Naive thymus-derived CD4-positive, alpha-beta T cell (primary cell): ENCODE results near the gene MACIR. TPM values are rescaled to one million over a fixed set of nuclear protein-coding genes. Genes with fewer than 3 reads are reported as not detected.
A peak's percentile ranks its signal among the peaks of the same experiment; 100 is the strongest.

Experiments
- ATAC-seq: fragments of 150-1000 bp; cut with Tn5 transposase; 2 replicates; pipeline ENCODE4 v1.10.0; 2021; ENCODE audit warnings: mild to moderate bottlenecking, moderate library complexity
- CTCF ChIA-PET: fragments of 350-600 bp; sonication (Branson Sonifier 250); formaldehyde crosslinking; loops from one replicate; lab custom pipeline; 2021; ENCODE audit warnings: antibody characterized with exemption; lab: Charles Lee
- POLR2A ChIA-PET: fragments of 350-600 bp; sonication (Branson Sonifier 250); formaldehyde crosslinking; loops from one replicate; lab custom pipeline; 2021; ENCODE audit warnings: antibody characterized with exemption, inconsistent platforms; lab: Charles Lee
- DNase-seq, 9 donors: peaks; one replicate each; pipeline versions ENCODE4 v3.0.0 to v3.0.0-alpha.2; 2020 to 2022; ENCODE audit warnings: mixed read lengths in 1 of 9
- H3K27ac ChIP-seq: one replicate; pipeline ENCODE4 v1.7.0; 2013; ENCODE audit warnings: mild to moderate bottlenecking, low read depth, low read length, moderate library complexity
- H3K27me3 ChIP-seq, 2 donors: one replicate each; pipeline ENCODE4 v1.7.0; 2013; ENCODE audit warnings: low read length in 2 of 2, mild to moderate bottlenecking in 2 of 2, moderate library complexity in 2 of 2; ENCODE audit not compliant: control insufficient read depth in 2 of 2, insufficient read depth in 2 of 2
- H3K36me3 ChIP-seq, 3 experiments: 1 replicate in 2 of 3; 2 replicates in 1 of 3; pipeline ENCODE4 v1.7.0; 2013; ENCODE audit warnings: low read length in 3 of 3, mild to moderate bottlenecking in 3 of 3, moderate library complexity in 1 of 3; ENCODE audit not compliant: insufficient read depth in 3 of 3, control insufficient read depth in 2 of 3
- H3K4me1 ChIP-seq, 2 donors: one replicate each; pipeline ENCODE4 v1.7.0; 2013; ENCODE audit warnings: low read length in 2 of 2, mild to moderate bottlenecking in 2 of 2, moderate library complexity in 1 of 2; ENCODE audit not compliant: control insufficient read depth in 2 of 2, insufficient read depth in 2 of 2
- H3K4me3 ChIP-seq: 2 replicates; pipeline ENCODE4 v1.7.0; 2013; ENCODE audit warnings: mild to moderate bottlenecking, low read length
- H3K9me3 ChIP-seq, 3 experiments: 1 replicate in 2 of 3; 2 replicates in 1 of 3; pipeline ENCODE4 v1.7.0; 2013; ENCODE audit warnings: low read length in 3 of 3; ENCODE audit not compliant: control insufficient read depth in 2 of 3
- H3K27ac Mint-ChIP-seq, 9 donors: one replicate each; pipeline ENCODE4 v1.8.0; 2020 to 2022; ENCODE audit warnings: mixed read lengths in 9 of 9, mild to moderate bottlenecking in 8 of 9, moderate library complexity in 5 of 9, inconsistent platforms in 2 of 9
- H3K27me3 Mint-ChIP-seq, 5 donors: one replicate each; pipeline ENCODE4 v1.8.0; 2021 to 2022; ENCODE audit warnings: mixed read lengths in 5 of 5, mild to moderate bottlenecking in 1 of 5
- H3K36me3 Mint-ChIP-seq, 5 donors: one replicate each; pipeline ENCODE4 v1.8.0; 2020 to 2022; ENCODE audit warnings: mixed read lengths in 5 of 5, mild to moderate bottlenecking in 3 of 5, inconsistent platforms in 1 of 5
- H3K4me1 Mint-ChIP-seq, 7 donors: one replicate each; pipeline ENCODE4 v1.8.0; 2020 to 2022; ENCODE audit warnings: mixed read lengths in 7 of 7, mild to moderate bottlenecking in 3 of 7, inconsistent platforms in 1 of 7
- H3K4me3 Mint-ChIP-seq, 10 donors: one replicate each; pipeline ENCODE4 v1.8.0; 2020 to 2022; ENCODE audit warnings: mild to moderate bottlenecking in 10 of 10, mixed read lengths in 10 of 10, moderate library complexity in 6 of 10, inconsistent platforms in 2 of 10
- H3K9me3 Mint-ChIP-seq, 11 donors: one replicate each; pipeline ENCODE4 v1.8.0; 2020 to 2022; ENCODE audit warnings: mixed read lengths in 11 of 11, mild to moderate bottlenecking in 4 of 11, inconsistent platforms in 1 of 11, moderate library complexity in 1 of 11
- intact Hi-C, 2 donors: fragments of 100-400 bp; cut with micrococcal nuclease; formaldehyde crosslinking; loops; one replicate each; pipeline ENCODE4 v1.15.1; 2023
- polyA plus RNA-seq, 2 donors: library from polyadenylated mRNA; unstranded; fragments of 300-500 nt; fragmentation: Illumina TruSeq; gene quantifications; one replicate each; pipeline ENCODE4 v1.2.3, GENCODE V29; 2021
- total RNA-seq, 6 experiments: library from RNA in 5 of 6; stranded (reverse) in 5 of 6; gene quantifications; 1 replicate in 5 of 6; 2 replicates in 1 of 6; pipeline ENCODE4 v1.2.3 and lab custom pipeline; 2021 to 2026

The MACIR gene
- total and polyA plus RNA-seq, 7 experiments from 2014 or later, result 1.4 to 6.1 (median 2.3) TPM

DNA sequence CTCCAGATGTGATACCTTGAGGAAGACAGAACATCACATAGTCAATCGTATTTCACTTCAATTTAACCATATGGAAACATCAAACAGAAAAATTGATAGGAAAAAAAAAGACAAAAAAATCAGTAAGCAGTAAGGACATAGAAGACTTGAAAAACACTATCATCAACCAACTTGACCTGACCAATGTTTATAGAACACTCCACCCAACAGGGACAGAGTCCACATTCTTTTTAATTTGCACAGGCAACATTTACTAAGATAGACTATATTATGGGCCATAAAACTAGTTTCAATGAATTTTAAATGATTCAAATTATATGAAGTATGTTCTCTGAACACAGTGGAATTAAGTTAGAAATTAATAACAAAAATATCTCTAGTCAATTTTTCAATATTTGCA is 20.8 kb upstream of the MACIR start:
- intact Hi-C loops, result no loop called here
- peaks cover 0 to 4% (median 0%) of the 10 kb centered on the region in 5 donors for H3K36me3 Mint-ChIP-seq
- H3K4me1 Mint-ChIP-seq, result no peaks in the 10 kb centered on the region

DNA sequence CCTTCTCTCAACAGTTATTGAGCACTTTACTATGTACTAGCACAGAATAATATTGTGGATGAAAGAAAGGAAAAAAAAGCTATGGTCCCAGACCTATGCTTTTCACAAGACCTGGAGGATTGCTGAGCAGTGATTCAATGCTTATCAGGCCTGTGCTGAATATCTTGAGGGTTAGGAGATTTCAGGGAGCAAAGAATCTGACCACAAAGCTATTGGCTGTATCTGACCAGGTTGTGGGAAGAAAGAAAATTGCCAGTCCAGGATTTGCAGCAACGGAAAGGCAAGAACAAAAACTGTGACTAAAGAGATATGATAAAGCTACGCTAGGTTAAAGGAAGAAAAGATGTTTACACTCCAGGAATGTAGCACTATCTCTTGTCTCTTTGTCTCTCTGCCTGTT is 14.9 kb upstream of the MACIR start:
- CTCF ChIA-PET, result interaction anchor here (0.7 kb wide), 1 partner anchor 56 kb away, joined by 4 read pairs; no protein-coding TSS in a partner anchor
- no peaks in the 10 kb centered on the region for H3K36me3 Mint-ChIP-seq
- Histone ChIP-seq H3K27ac (no peak overlapping the region), H3K36me3 (no peaks in the 10 kb centered on the region), H3K4me3 (no peak overlapping the region), H3K9me3 (no peaks in the 10 kb centered on the region), H3K4me1 (peaks cover 0 to 8% of the 10 kb centered on the region in 2 donors), H3K27me3 (no peaks in the 10 kb centered on the region)
- POLR2A ChIA-PET, result interaction anchor here (0.7 kb wide), 1 partner anchor 280 kb away, joined by 3 read pairs; no protein-coding TSS in a partner anchor
- H3K4me3 Mint-ChIP-seq, result no peak overlapping the region
- H3K27me3 Mint-ChIP-seq, result peaks cover 30 to 71% (median 51%) of the 10 kb centered on the region in 5 donors
- ATAC-seq (no peak), DNase-seq (no peak)
- H3K9me3 Mint-ChIP-seq, result peaks cover 0 to 36% (median 11%) of the 10 kb centered on the region in 11 donors
- no peak overlapping the region for H3K27ac Mint-ChIP-seq
- intact Hi-C loops, result no loop called here
- peaks cover 3 to 13% (median 11%) of the 10 kb centered on the region in 7 donors for H3K4me1 Mint-ChIP-seq

More for the DNA sequence above, 20.8 kb upstream of the MACIR start:
- H3K27me3 ChIP-seq, result peaks cover 0 to 4% of the 10 kb centered on the region in 2 donors
- H3K27ac ChIP-seq, result no peak overlapping the region
- no peak overlapping the region for H3K4me3 Mint-ChIP-seq
- ChIA-PET POLR2A (no interaction called here), CTCF (interaction anchor here (0.6 kb wide), 1 partner anchor 9 kb away, joined by 7 read pairs; no protein-coding TSS in a partner anchor)
- DNase-seq (no peak), ATAC-seq (no peak)
- no peak overlapping the region for H3K4me3 ChIP-seq
- no peak overlapping the region for H3K27ac Mint-ChIP-seq
- H3K36me3 ChIP-seq, result no peaks in the 10 kb centered on the region
- H3K9me3 ChIP-seq, result no peaks in the 10 kb centered on the region
- H3K4me1 ChIP-seq, result no peaks in the 10 kb centered on the region
- peaks cover 9 to 35% (median 21%) of the 10 kb centered on the region in 5 donors for H3K27me3 Mint-ChIP-seq
- peaks cover 0 to 32% (median 12%) of the 10 kb centered on the region in 11 donors for H3K9me3 Mint-ChIP-seq

DNA sequence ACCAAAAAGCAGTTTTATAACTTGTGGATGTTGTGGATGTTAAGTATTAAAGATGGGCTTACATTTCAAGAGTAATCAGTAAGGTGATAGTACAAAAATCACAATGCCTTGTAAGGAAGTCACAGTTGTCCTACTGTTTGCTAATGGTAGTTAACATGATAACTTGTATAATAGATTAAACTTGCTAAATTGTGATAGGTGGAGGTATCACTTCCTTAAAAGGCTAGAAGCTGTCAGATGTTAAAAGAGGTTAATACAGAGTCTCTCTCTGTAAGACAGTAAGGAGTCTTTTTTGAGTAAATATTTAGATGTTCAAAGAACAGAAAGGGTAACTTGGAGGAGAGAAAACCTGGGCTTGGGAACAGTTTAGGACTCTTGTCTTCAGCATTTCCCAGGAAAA is 14.2 kb upstream of the MACIR start:
- Histone ChIP-seq H3K27me3 (no peaks in the 10 kb centered on the region), H3K4me1 (peaks cover 0 to 8% of the 10 kb centered on the region in 2 donors), H3K27ac (no peak overlapping the region), H3K4me3 (no peak overlapping the region), H3K36me3 (no peaks in the 10 kb centered on the region), H3K9me3 (no peaks in the 10 kb centered on the region)
- no peak overlapping the region for H3K27ac Mint-ChIP-seq
- H3K9me3 Mint-ChIP-seq, result peaks cover 0 to 28% (median 12%) of the 10 kb centered on the region in 11 donors
- intact Hi-C loops, result no loop called here
- POLR2A ChIA-PET, result no interaction called here
- no peaks in the 10 kb centered on the region for H3K36me3 Mint-ChIP-seq
- CTCF ChIA-PET, result no interaction called here
- peaks cover 35 to 72% (median 59%) of the 10 kb centered on the region in 5 donors for H3K27me3 Mint-ChIP-seq
- ATAC-seq, result no peak
- H3K4me3 Mint-ChIP-seq, result no peak overlapping the region
- peaks cover 3 to 13% (median 11%) of the 10 kb centered on the region in 7 donors for H3K4me1 Mint-ChIP-seq
- DNase-seq, result no peak

DNA sequence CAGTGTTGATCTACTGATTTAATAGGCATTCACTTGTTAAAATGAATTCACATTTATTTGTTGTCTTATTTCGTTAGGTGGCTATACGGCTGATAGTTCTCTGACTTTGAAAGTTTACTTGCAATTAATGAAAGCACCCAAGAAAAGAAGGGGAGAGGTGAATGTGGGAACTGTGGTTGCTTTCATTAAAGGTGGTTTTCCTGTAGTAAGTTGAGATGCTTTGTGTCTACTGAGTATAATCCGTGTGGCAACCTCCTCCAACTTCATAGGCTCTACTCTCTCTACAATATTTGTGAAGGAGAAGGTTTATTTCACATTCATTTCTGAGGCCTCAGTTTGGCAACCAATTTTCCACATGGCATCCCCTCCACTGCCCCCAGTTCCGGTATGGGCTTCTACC is 12.8 kb upstream of the MACIR start:
- Mint-ChIP-seq H3K27ac (no peak overlapping the region), H3K4me1 (peaks cover 3 to 13% (median 11%) of the 10 kb centered on the region in 7 donors), H3K9me3 (peaks cover 0 to 16% (median 5%) of the 10 kb centered on the region in 11 donors), H3K4me3 (peak overlapping the region in 1 of 10 donors; percentile 28), H3K36me3 (no peaks in the 10 kb centered on the region), H3K27me3 (peaks cover 32 to 77% (median 65%) of the 10 kb centered on the region in 5 donors)
- Histone ChIP-seq H3K4me3 (no peak overlapping the region), H3K4me1 (peaks cover 0 to 8% of the 10 kb centered on the region in 2 donors), H3K36me3 (no peaks in the 10 kb centered on the region), H3K27me3 (no peaks in the 10 kb centered on the region), H3K27ac (no peak overlapping the region), H3K9me3 (no peaks in the 10 kb centered on the region)
- CTCF ChIA-PET, result no interaction called here
- peak; percentile 50 for ATAC-seq
- peak in 2 of 9 donors; percentile 21 to 23 for DNase-seq
- POLR2A ChIA-PET, result no interaction called here
- intact Hi-C loops, result no loop called here

DNA sequence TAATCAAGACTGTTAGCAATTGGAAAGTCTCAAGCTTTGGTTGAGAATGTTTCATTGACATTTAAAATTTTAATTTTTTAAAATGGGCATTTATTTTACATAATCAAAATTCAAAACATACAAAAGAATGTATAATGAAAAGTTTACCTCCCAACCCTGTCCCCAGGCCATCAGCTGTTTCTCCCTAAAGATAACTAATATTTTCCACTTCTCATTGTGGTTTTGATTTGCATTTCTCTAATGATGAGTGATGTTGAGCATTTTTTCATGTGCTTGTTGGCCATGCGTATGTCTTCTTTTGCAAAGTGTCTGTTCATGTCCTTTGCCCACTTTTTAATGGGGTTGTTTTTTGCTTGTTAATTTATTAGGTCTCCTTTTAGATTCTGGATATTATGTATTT is 11.4 kb upstream of the MACIR start:
- ATAC-seq (no peak), DNase-seq (no peak)
- CTCF ChIA-PET, result interaction anchor here (0.5 kb wide), 1 partner anchor 465 kb away, joined by 3 read pairs; no protein-coding TSS in a partner anchor
- Mint-ChIP-seq H3K4me3 (no peak overlapping the region), H3K4me1 (peaks cover 3 to 13% (median 11%) of the 10 kb centered on the region in 7 donors), H3K36me3 (no peaks in the 10 kb centered on the region), H3K27me3 (peaks cover 38 to 82% (median 70%) of the 10 kb centered on the region in 5 donors), H3K27ac (no peak overlapping the region), H3K9me3 (peaks cover 0 to 12% (median 3%) of the 10 kb centered on the region in 11 donors)
- peaks cover 0 to 8% of the 10 kb centered on the region in 2 donors for H3K4me1 ChIP-seq
- H3K9me3 ChIP-seq, result no peaks in the 10 kb centered on the region
- POLR2A ChIA-PET, result interaction anchor here (0.9 kb wide), 1 partner anchor 11 kb away, joined by 3 read pairs; the partner anchor contains the start of gene MACIR
- H3K4me3 ChIP-seq, result no peak overlapping the region
- no peak overlapping the region for H3K27ac ChIP-seq
- intact Hi-C loops, result no loop called here
- no peaks in the 10 kb centered on the region for H3K27me3 ChIP-seq
- H3K36me3 ChIP-seq, result no peaks in the 10 kb centered on the region

DNA sequence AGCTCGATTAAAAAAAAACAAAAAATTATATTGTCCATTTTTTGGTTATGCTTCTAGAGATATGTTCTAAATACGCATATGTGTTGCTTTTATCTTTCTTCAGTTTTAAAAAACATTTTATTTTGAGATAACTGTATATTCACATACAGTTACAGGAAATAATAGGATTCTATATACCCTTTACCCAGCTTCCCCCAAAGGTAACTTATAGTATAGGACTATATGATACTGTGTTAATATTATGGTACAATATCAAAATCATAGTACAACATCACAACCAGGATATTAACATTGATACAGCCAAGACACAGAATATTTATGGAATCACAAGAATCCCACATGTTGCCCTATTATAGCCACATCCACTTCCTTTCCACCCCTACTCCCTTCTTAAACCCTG is 9.5 kb upstream of the MACIR start:
- no peak for DNase-seq
- no peak for ATAC-seq
- H3K4me1 ChIP-seq, result peaks cover 0 to 8% of the 10 kb centered on the region in 2 donors
- no peaks in the 10 kb centered on the region for H3K36me3 ChIP-seq
- no peak overlapping the region for H3K27ac ChIP-seq
- ChIA-PET POLR2A (no interaction called here), CTCF (no interaction called here)
- peaks cover 3 to 13% (median 11%) of the 10 kb centered on the region in 7 donors for H3K4me1 Mint-ChIP-seq
- no peak overlapping the region for H3K27ac Mint-ChIP-seq
- H3K4me3 Mint-ChIP-seq, result no peak overlapping the region
- no peaks in the 10 kb centered on the region for H3K27me3 ChIP-seq
- intact Hi-C loops, result no loop called here
- H3K36me3 Mint-ChIP-seq, result no peaks in the 10 kb centered on the region
- H3K4me3 ChIP-seq, result no peak overlapping the region
- peaks cover 0 to 12% (median 2%) of the 10 kb centered on the region in 11 donors for H3K9me3 Mint-ChIP-seq
- H3K9me3 ChIP-seq, result no peaks in the 10 kb centered on the region
- peaks cover 30 to 81% (median 66%) of the 10 kb centered on the region in 5 donors for H3K27me3 Mint-ChIP-seq
